DOHH2 (cell line): ENCODE results near the gene ACOX3.

Experiments
- H3F3A ChIP-seq: fragments of 200-600 bp; sonication (generic), shearing (Covaris generic); 2 replicates; pipeline ENCODE4 v1.6.0; 2016; ENCODE audit warnings: antibody characterized with exemption, mild to moderate bottlenecking; ENCODE audit not compliant: control insufficient read depth, insufficient read depth
- H3K27ac ChIP-seq: fragments of 200-600 bp; sonication (generic); 2 replicates; pipeline ENCODE4 v1.5.1; 2014; ENCODE audit warnings: low read depth, mild to moderate bottlenecking, low read length, moderate library complexity
- H3K27me3 ChIP-seq: fragments of 200-600 bp; sonication (generic); 2 replicates; pipeline ENCODE4 v1.6.1; 2014; ENCODE audit warnings: mild to moderate bottlenecking, low read length, mixed read lengths; ENCODE audit not compliant: control insufficient read depth
- H3K36me3 ChIP-seq: fragments of 200-600 bp; sonication (generic); 2 replicates; pipeline ENCODE4 v1.6.1; 2014; ENCODE audit warnings: mild to moderate bottlenecking, low read length, moderate library complexity, mixed read lengths; ENCODE audit not compliant: control insufficient read depth
- H3K4me1 ChIP-seq: fragments of 200-600 bp; sonication (generic); 2 replicates; pipeline ENCODE4 v1.6.1; 2014; ENCODE audit warnings: mild to moderate bottlenecking, low read length, mixed read lengths; ENCODE audit not compliant: control insufficient read depth
- H3K4me2 ChIP-seq: fragments of 200-600 bp; sonication (generic); 2 replicates; pipeline ENCODE4 v1.6.0; 2014; ENCODE audit warnings: mild to moderate bottlenecking, low read length, moderate library complexity
- H3K4me3 ChIP-seq: fragments of 200-600 bp; sonication (generic); 2 replicates; pipeline ENCODE4 v1.5.1; 2014; ENCODE audit warnings: mild to moderate bottlenecking, low read length, mixed read lengths
- H3K79me2 ChIP-seq: fragments of 200-600 bp; sonication (generic); 2 replicates; pipeline ENCODE4 v1.6.1; 2014; ENCODE audit warnings: mild to moderate bottlenecking, low read length, mixed read lengths; ENCODE audit not compliant: control insufficient read depth
- H3K9me2 ChIP-seq: fragments of 200-600 bp; sonication (generic); replicated peaks from 2 replicates; pipeline ENCODE4 v1.6.1; 2014; ENCODE audit warnings: mild to moderate bottlenecking, low read length, mixed read lengths; ENCODE audit not compliant: control insufficient read depth
- H3K9me3 ChIP-seq: fragments of 200-600 bp; sonication (generic); 2 replicates; pipeline ENCODE4 v1.6.1; 2014; ENCODE audit warnings: antibody characterized with exemption, low read length, mixed read lengths; ENCODE audit not compliant: control insufficient read depth, insufficient read depth
- H4K20me1 ChIP-seq: fragments of 200-600 bp; sonication (generic); 2 replicates; pipeline ENCODE4 v1.6.0; 2014; ENCODE audit warnings: low read depth, mild to moderate bottlenecking, antibody characterized with exemption, low read length, moderate library complexity; ENCODE audit not compliant: control insufficient read depth, insufficient read depth
- EZH2phosphoT487 ChIP-seq: fragments of 200-600 bp; sonication (generic); IDR thresholded peaks from 2 replicates; pipeline ENCODE4 v1.6.1; 2017; ENCODE audit warnings: borderline replicate concordance, mild to moderate bottlenecking, antibody characterized with exemption, low read length, moderate library complexity, mixed read lengths
- TF ChIP-seq, protein P1 (sequence below): fragments of 200-600 bp; sonication (generic); IDR thresholded peaks from one replicate; pipeline ENCODE4 v1.5.1; 2014; ENCODE audit warnings: antibody characterized with exemption, mild to moderate bottlenecking, low read depth, low read length; ENCODE audit not compliant: poor library complexity, severe bottlenecking

ACOX3 gene

GRCh38 chr4:8411351-8412180 is 29.0 kb downstream of the ACOX3 start:
- TF ChIP-seq EZH2phosphoT487, result no peak
- TF ChIP-seq, protein P1, sequence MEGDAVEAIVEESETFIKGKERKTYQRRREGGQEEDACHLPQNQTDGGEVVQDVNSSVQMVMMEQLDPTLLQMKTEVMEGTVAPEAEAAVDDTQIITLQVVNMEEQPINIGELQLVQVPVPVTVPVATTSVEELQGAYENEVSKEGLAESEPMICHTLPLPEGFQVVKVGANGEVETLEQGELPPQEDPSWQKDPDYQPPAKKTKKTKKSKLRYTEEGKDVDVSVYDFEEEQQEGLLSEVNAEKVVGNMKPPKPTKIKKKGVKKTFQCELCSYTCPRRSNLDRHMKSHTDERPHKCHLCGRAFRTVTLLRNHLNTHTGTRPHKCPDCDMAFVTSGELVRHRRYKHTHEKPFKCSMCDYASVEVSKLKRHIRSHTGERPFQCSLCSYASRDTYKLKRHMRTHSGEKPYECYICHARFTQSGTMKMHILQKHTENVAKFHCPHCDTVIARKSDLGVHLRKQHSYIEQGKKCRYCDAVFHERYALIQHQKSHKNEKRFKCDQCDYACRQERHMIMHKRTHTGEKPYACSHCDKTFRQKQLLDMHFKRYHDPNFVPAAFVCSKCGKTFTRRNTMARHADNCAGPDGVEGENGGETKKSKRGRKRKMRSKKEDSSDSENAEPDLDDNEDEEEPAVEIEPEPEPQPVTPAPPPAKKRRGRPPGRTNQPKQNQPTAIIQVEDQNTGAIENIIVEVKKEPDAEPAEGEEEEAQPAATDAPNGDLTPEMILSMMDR, result no peak
- Histone ChIP-seq H3K4me2 (no peak overlapping the region), H3F3A (no peaks in the 10 kb centered on the region), H3K9me2 (no peaks in the 10 kb centered on the region), H3K27me3 (no peaks in the 10 kb centered on the region), H3K36me3 (peaks cover 7% of the 10 kb centered on the region; the same call in 1 of the 2 replicates), H4K20me1 (no peaks in the 10 kb centered on the region), H3K4me1 (peaks cover 7% of the 10 kb centered on the region), H3K27ac (no peak overlapping the region), H3K4me3 (no peak overlapping the region), H3K79me2 (no peaks in the 10 kb centered on the region), H3K9me3 (no peaks in the 10 kb centered on the region)

GRCh38 chr4:8410641-8411271 is 29.8 kb downstream of the ACOX3 start:
- Histone ChIP-seq H3K4me2 (no peak overlapping the region), H3K79me2 (no peaks in the 10 kb centered on the region), H3K4me3 (no peak overlapping the region), H4K20me1 (no peaks in the 10 kb centered on the region), H3K27ac (no peak overlapping the region), H3K9me2 (no peaks in the 10 kb centered on the region), H3F3A (no peaks in the 10 kb centered on the region), H3K36me3 (peaks cover 7% of the 10 kb centered on the region; the same call in 1 of the 2 replicates), H3K4me1 (peaks cover 7% of the 10 kb centered on the region), H3K27me3 (no peaks in the 10 kb centered on the region), H3K9me3 (no peaks in the 10 kb centered on the region)
- TF ChIP-seq EZH2phosphoT487, result no peak
- TF ChIP-seq, protein P1, result peak; percentile 28

DNA sequence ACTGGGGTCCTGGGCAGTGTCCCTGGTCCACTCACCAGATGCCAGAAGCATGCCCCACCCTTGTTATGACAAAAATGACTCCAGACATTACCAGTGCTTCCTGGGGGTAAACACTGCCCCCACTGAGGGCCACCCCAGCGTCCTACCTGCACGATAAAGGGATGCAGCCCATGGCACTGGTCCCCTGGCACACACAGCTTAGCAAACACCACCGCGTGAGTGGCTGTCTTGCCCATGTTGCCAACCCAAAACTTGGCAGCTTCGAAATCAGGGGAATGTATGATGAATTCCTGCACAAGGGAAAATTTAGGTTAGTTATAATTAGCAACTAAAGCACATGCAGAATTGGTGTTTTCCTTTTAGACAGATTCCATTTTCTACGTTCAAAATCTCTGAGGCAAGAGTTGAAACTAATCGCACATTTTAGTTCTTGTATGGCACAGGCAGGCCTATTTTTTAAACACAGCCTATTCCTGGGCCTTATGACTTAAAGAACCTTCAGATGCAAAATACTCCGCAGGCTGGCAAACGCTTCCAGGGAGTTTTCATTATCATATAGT is 30.4 kb downstream of the ACOX3 start:
- H3K36me3 ChIP-seq, result peaks cover 7% of the 10 kb centered on the region; the same call in 1 of the 2 replicates
- TF ChIP-seq, protein P1, result no peak
- TF ChIP-seq EZH2phosphoT487, result no peak

More for the DNA sequence above, 30.4 kb downstream of the ACOX3 start:
- Histone ChIP-seq H3F3A (no peaks in the 10 kb centered on the region), H3K9me3 (no peaks in the 10 kb centered on the region), H4K20me1 (no peaks in the 10 kb centered on the region), H3K27me3 (no peaks in the 10 kb centered on the region), H3K4me1 (peaks cover 7% of the 10 kb centered on the region), H3K79me2 (no peaks in the 10 kb centered on the region), H3K4me3 (no peak overlapping the region), H3K27ac (no peak overlapping the region), H3K4me2 (no peak overlapping the region), H3K9me2 (no peaks in the 10 kb centered on the region)
